GM12878 (cell line): ENCODE measurements around the gene EPS8. TPM values are rescaled to one million over a fixed set of nuclear protein-coding genes. Genes with fewer than 3 reads are reported as not detected.

Experiments
- ATAC-seq: fragments of 200-7000 bp; cut with Tn5 transposase; 3 replicates; pipeline ENCODE4 v1.9.1; 2020; ENCODE audit warnings: mild to moderate bottlenecking, moderate library complexity
- BruUV-seq: library from RNA; stranded (reverse); fragments of 400-500 nt; replicated peaks from 2 replicates; lab custom pipeline; 2021; lab: Mats Ljungman, UMichigan
- CTCF ChIA-PET: fragments of 300-600 bp; sonication (Branson Sonifier 250); formaldehyde crosslinking; extraction: SDS; loops from one replicate; lab custom pipeline; 2021; ENCODE audit warnings: inconsistent platforms; lab: Yijun Ruan, JAX
- POLR2A ChIA-PET: fragments of 350-600 bp; formaldehyde crosslinking; extraction: SDS; loops from one replicate; lab custom pipeline; 2021; ENCODE audit warnings: inconsistent platforms; lab: Charles Lee
- RAD21 ChIA-PET: fragments of 300-600 bp; sonication (Branson Sonifier 250); formaldehyde crosslinking; loops from one replicate; lab custom pipeline; 2023; ENCODE audit warnings: antibody characterized with exemption; ENCODE audit not compliant: unreplicated experiment; lab: Charles Lee
- SMC1A ChIA-PET: fragments of 300-600 bp; sonication (Branson Sonifier 250); formaldehyde crosslinking; loops from one replicate; lab custom pipeline; 2023; ENCODE audit not compliant: unreplicated experiment, uncharacterized antibody; lab: Charles Lee
- DNase-seq: peaks from one replicate; pipeline ENCODE4 v3.0.0-alpha.2; 2011; ENCODE audit warnings: low read depth, low spot score
- FAIRE-seq: peaks from 3 replicates; lab custom pipeline; 2011; peaks lifted over from hg19 to GRCh38; lab: Jason Lieb, UNC
- H2AFZ ChIP-seq: 2 replicates; pipeline ENCODE4 v1.6.0; 2011; ENCODE audit warnings: low read depth, low read length, control low read depth; ENCODE audit not compliant: control insufficient read depth
- H3K27ac ChIP-seq: 2 replicates; pipeline ENCODE4 v1.5.1; 2011; ENCODE audit warnings: control low read depth; ENCODE audit not compliant: control insufficient read depth, insufficient read depth
- H3K27me3 ChIP-seq, 2 experiments: replicated peaks in 1 of 2; 2 replicates each; pipeline versions ENCODE4 v1.6.0 to v1.6.1; 2011; ENCODE audit warnings: low read length in 1 of 2; ENCODE audit not compliant: control insufficient read depth in 2 of 2, insufficient read depth in 2 of 2
- H3K36me3 ChIP-seq, 2 experiments: 2 replicates each; pipeline ENCODE4 v1.5.1; 2011; ENCODE audit warnings: low read length in 1 of 2; ENCODE audit not compliant: control insufficient read depth in 2 of 2, insufficient read depth in 2 of 2
- H3K4me1 ChIP-seq: 2 replicates; pipeline ENCODE4 v1.6.1; 2011; ENCODE audit warnings: mild to moderate bottlenecking, low read length, moderate library complexity, mixed read lengths; ENCODE audit not compliant: control insufficient read depth, insufficient read depth
- H3K4me2 ChIP-seq: 2 replicates; pipeline ENCODE4 v1.6.0; 2011; ENCODE audit warnings: control low read depth; ENCODE audit not compliant: control insufficient read depth, insufficient read depth
- H3K4me3 ChIP-seq: fragments of 200-600 bp; sonication (generic); 2 replicates; pipeline ENCODE4 v1.5.1; 2016
- H3K79me2 ChIP-seq: 2 replicates; pipeline ENCODE4 v1.6.0; 2011; ENCODE audit warnings: low read length; ENCODE audit not compliant: control insufficient read depth, insufficient read depth
- H3K9ac ChIP-seq: 2 replicates; pipeline ENCODE4 v1.8.0; 2011; ENCODE audit warnings: low read length, control low read depth, mixed read lengths; ENCODE audit not compliant: control insufficient read depth, insufficient read depth
- H3K9me3 ChIP-seq: replicated peaks from 3 replicates; pipeline ENCODE4 v1.5.1; 2011; ENCODE audit warnings: mild to moderate bottlenecking, low read length; ENCODE audit not compliant: control insufficient read depth, insufficient read depth
- H4K20me1 ChIP-seq: 2 replicates; pipeline ENCODE4 v1.6.0; 2011; ENCODE audit not compliant: control insufficient read depth, insufficient read depth
- BCL11A ChIP-seq: IDR thresholded peaks from 2 replicates; pipeline ENCODE4 v1.6.1; 2011; ENCODE audit warnings: low read depth, low read length
- BMI1 ChIP-seq: fragments of 450-650 bp; IDR thresholded peaks from 2 replicates; pipeline ENCODE4 v1.6.1; 2016; ENCODE audit warnings: mild to moderate bottlenecking, moderate library complexity, borderline replicate concordance
- BRCA1 ChIP-seq: IDR thresholded peaks from 2 replicates; pipeline ENCODE4 v1.6.1; 2011; ENCODE audit warnings: low read depth, low read length, improper control_type of control experiment
- ELK1 ChIP-seq: IDR thresholded peaks from 2 replicates; pipeline ENCODE4 v1.6.1; 2012; ENCODE audit warnings: low read depth, low read length, improper control_type of control experiment
- GATAD2B ChIP-seq: fragments of 450-650 bp; conservative IDR thresholded peaks from 2 replicates; pipeline ENCODE4 v1.6.1; 2017; ENCODE audit warnings: low read depth, mild to moderate bottlenecking, moderate library complexity
- LARP7 ChIP-seq: fragments of 450-650 bp; IDR thresholded peaks from 2 replicates; pipeline ENCODE4 v1.6.1; 2017; ENCODE audit warnings: mild to moderate bottlenecking
- MYB ChIP-seq: fragments of 150-350 bp; IDR thresholded peaks from 2 replicates; pipeline ENCODE4 v1.6.1; 2014; ENCODE audit warnings: mild to moderate bottlenecking, low read depth, low read length, borderline replicate concordance
- NFXL1 ChIP-seq: fragments of 450-650 bp; IDR thresholded peaks from 2 replicates; pipeline ENCODE4 v1.6.1; 2017; ENCODE audit warnings: antibody characterized with exemption, mild to moderate bottlenecking, borderline replicate concordance
- NKRF ChIP-seq: fragments of 450-650 bp; conservative IDR thresholded peaks from 2 replicates; pipeline ENCODE4 v1.6.1; 2017; ENCODE audit warnings: mild to moderate bottlenecking, moderate library complexity
- PAX5 ChIP-seq: IDR thresholded peaks from 2 replicates; pipeline ENCODE4 v1.6.1; 2011; ENCODE audit warnings: low read depth, low read length, borderline replicate concordance
- PRDM15 ChIP-seq: fragments of 450-650 bp; formaldehyde crosslinking; IDR thresholded peaks from 2 replicates; pipeline ENCODE4 v1.4.0; 2020; ENCODE audit warnings: mild to moderate bottlenecking, moderate library complexity
- RCOR1 ChIP-seq: conservative IDR thresholded peaks from 2 replicates; pipeline ENCODE4 v1.6.1; 2012; ENCODE audit warnings: low read depth, low read length, improper control_type of control experiment
- SREBF1 ChIP-seq: IDR thresholded peaks from 2 replicates; pipeline ENCODE4 v1.6.1; 2012; ENCODE audit warnings: mild to moderate bottlenecking, low read length
- STAT3 ChIP-seq: IDR thresholded peaks from 2 replicates; pipeline ENCODE4 v1.6.1; 2011; ENCODE audit warnings: low read depth, low read length, improper control_type of control experiment
- USF2 ChIP-seq: IDR thresholded peaks from 2 replicates; pipeline ENCODE4 v1.6.1; 2011; ENCODE audit warnings: low read depth, low read length, improper control_type of control experiment, borderline replicate concordance
- WGBS: methylation state at CpG from one replicate; pipeline ENCODE4 v1.1.6; 2016; ENCODE audit warnings: low lambda C conversion rate; ENCODE audit not compliant: insufficient replicate concordance, insufficient coverage; ENCODE audit errors: missing lambda C conversion rate; 5-methylcytosine and 5-hydroxymethylcytosine counted together
- in situ Hi-C: fragments of 300-500 bp; cut with MboI; formaldehyde crosslinking; loops from 9 replicates; pipeline ENCODE4 v1.14.3; 2018; ENCODE audit warnings: mixed read lengths
- intact Hi-C: fragments of 100-400 bp; cut with micrococcal nuclease; formaldehyde crosslinking; loops from one replicate; pipeline ENCODE4 v1.14.2; 2022; ENCODE audit not compliant: unreplicated experiment
- polyA plus RNA-seq, 11 experiments: library from polyadenylated mRNA; depleted of rRNA in 4 of 11; unstranded in 6 of 11; stranded (reverse) in 5 of 11; fragments of >200 nt; fragmentation: Nextera tagmentation in 4 of 11; fragmentation: Illumina TruSeq in 1 of 11; extraction: Ambion mirVana in 4 of 11; extraction: Trizol in 1 of 11; gene quantifications; 1 replicate in 1 of 11; 2 replicates in 10 of 11; pipeline versions ENCODE4 v1.2.1 to v1.2.3, GENCODE V29; 2011 to 2016; ENCODE audit warnings: inconsistent platforms in 2 of 11, missing spikeins in 2 of 11, low read depth in 1 of 11
- total RNA-seq, 4 experiments: library from RNA; depleted of rRNA in 3 of 4; stranded (reverse); fragments of >200 nt in 3 of 4; fragmentation: Illumina TruSeq in 1 of 4; extraction: Trizol in 1 of 4; gene quantifications; 2 replicates each; pipeline versions ENCODE4 v1.2.1 to v1.2.3, GENCODE V29; 2013 to 2021
- TF ChIP-seq, protein P1 (sequence below): IDR thresholded peaks from 2 replicates; pipeline ENCODE4 v1.6.1; 2012; ENCODE audit warnings: low read depth, low read length, improper control_type of control experiment

Gene EPS8
- total and polyA plus RNA-seq, 10 of the 15 experiments (the other 5 are each of a cell fraction or from before 2014, with no cell fraction given): 1.3 to 127 (median 3.4) TPM

DNA sequence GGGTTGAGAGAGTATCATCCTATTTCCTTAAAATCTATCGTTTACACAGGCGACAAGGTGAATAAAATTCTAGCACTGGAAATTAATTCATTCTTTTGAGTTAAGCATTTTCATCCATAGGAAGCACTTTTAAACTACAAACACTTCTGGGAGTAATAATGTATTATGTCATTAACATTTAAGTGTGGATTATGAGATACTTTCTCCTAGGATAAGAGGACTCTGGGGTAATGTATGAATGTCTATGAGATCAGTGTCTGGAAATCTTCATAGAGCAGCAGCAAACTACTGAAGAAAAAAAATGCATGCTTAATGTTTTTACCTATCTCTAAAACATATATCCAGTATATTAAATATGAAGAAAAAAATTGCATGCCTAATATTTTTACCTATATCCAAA is 86.9 kb downstream of the EPS8 start (continued):
- TF ChIP-seq PRDM15 (no peak), BMI1 (no peak), NFXL1 (no peak), STAT3 (no peak), BRCA1 (no peak), GATAD2B (no peak), ELK1 (no peak)
- TF ChIP-seq, all 136 proteins: peak for 0

- no peak overlapping the region for H2AFZ ChIP-seq
- RAD21 ChIA-PET: interaction anchor here (0.9 to 1.0 kb wide), 2 partner anchors 31 to 95 kb away, joined by 3 to 4 read pairs; no protein-coding TSS in a partner anchor
- no peaks in the 10 kb centered on the region for H4K20me1 ChIP-seq
- DNase-seq (no peak), FAIRE-seq (no peak), ATAC-seq (peak; percentile 49)
- H3K4me2 ChIP-seq: no peak overlapping the region
- in situ Hi-C loops: no loop called here
- no peak overlapping the region for H3K27ac ChIP-seq
- POLR2A ChIA-PET: interaction anchor here (0.5 to 1.0 kb wide), 2 partner anchors 29 to 155 kb away, joined by 3 to 4 read pairs; no protein-coding TSS in a partner anchor
- H3K4me3 ChIP-seq: no peak overlapping the region
- intact Hi-C loops: loop anchor here (2.0 kb wide), 1 partner anchor 31 kb away; no protein-coding TSS in a partner anchor
- no peaks in the 10 kb centered on the region for H3K9me3 ChIP-seq
- H3K36me3 ChIP-seq: no peaks in the 10 kb centered on the region
- no peaks in the 10 kb centered on the region for H3K27me3 ChIP-seq
- SMC1A ChIA-PET: interaction anchor here (0.9 to 1.3 kb wide), 3 partner anchors 12 to 29 kb away, joined by 4 to 5 read pairs (median 4); no protein-coding TSS in a partner anchor
- WGBS: 35% methylated on average over 3 of the region's 3 CpGs
- BruUV-seq: no TSS peak
- no peaks in the 10 kb centered on the region for H3K79me2 ChIP-seq
- no peaks in the 10 kb centered on the region for H3K4me1 ChIP-seq
- no peak overlapping the region for H3K9ac ChIP-seq
- CTCF ChIA-PET: no interaction called here
- TF ChIP-seq PAX5 (no peak), LARP7 (no peak), BCL11A (no peak), USF2 (no peak), RCOR1 (no peak), MYB (no peak), NKRF (no peak), SREBF1 (no peak)
- TF ChIP-seq, protein P1, sequence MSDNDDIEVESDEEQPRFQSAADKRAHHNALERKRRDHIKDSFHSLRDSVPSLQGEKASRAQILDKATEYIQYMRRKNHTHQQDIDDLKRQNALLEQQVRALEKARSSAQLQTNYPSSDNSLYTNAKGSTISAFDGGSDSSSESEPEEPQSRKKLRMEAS: no peak
Observed at GRCh38 chr12:15701631-15702156, 87.5 kb downstream of the EPS8 start.
